GM20000 (cell line): ENCODE measurements around the gene RCC1.

ENCODE experiments used
- DNase-seq: peaks from one replicate; pipeline ENCODE4 v3.0.0; 2012; ENCODE audit warnings: low spot score
- CTCF ChIP-seq: IDR thresholded peaks from 2 replicates; pipeline ENCODE4 v1.5.1; 2012; ENCODE audit warnings: mild to moderate bottlenecking, control low read depth; ENCODE audit errors: extremely low read depth, missing control alignments

RCC1 gene

GRCh38 chr1:28577052-28577678, 71.3 kb downstream of the RCC1 start:
- TF ChIP-seq CTCF, result no peak
- DNase-seq, result no peak

GRCh38 chr1:28577738-28578536, 72.1 kb downstream of the RCC1 start:
- no peak for TF ChIP-seq CTCF
- DNase-seq, result no peak

DNA sequence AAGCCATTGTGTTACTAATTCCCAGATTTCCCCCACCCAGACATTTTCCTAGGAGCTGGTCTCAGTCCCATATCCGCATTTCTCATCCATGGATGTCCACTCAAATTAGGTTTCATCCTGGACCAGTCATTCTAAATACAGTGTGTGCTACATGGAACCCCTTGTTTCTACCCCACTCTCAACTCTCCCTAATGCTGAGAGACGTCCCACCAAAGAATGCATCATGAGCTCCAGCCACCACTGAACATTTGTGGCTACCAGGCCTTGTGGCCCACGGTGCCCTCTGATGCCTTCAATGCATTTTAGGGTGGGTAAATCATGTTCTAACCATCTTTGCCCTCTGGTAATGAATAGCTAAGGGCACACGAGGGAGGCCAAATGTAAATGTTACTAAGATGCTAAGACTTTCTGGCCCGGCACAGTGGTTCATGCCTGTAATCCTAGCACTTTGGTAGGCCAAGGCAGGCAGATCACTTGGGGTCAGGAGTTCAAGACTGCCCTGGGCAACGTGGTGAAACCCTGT, 72.9 kb downstream of the RCC1 start:
- TF ChIP-seq CTCF, result no peak
- DNase-seq, result no peak

DNA sequence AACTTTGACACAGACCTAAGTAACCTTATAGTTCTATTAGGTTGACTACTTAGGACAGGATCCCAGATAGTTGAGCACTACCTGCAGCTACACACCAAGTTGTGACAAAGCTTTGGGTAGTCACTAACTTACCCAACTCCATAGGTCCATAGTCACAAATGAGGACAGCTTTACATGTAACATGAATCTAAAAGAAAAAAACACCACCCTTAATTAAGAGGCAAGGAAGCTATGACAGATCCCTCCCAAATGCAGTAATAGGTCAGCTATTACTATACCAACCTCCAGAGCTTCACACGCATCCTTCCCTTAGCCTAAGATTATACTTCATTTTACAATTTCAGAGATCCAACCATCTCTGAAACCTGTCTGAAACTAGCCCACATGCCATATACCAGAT, 73.6 kb downstream of the RCC1 start:
- no peak for DNase-seq

GRCh38 chr1:28580722-28581530, 75.1 kb downstream of the RCC1 start:
- TF ChIP-seq CTCF, result peak; percentile 19
- DNase-seq, result peak; percentile 58

More for the DNA sequence above, 73.6 kb downstream of the RCC1 start:
- no peak for TF ChIP-seq CTCF

DNA sequence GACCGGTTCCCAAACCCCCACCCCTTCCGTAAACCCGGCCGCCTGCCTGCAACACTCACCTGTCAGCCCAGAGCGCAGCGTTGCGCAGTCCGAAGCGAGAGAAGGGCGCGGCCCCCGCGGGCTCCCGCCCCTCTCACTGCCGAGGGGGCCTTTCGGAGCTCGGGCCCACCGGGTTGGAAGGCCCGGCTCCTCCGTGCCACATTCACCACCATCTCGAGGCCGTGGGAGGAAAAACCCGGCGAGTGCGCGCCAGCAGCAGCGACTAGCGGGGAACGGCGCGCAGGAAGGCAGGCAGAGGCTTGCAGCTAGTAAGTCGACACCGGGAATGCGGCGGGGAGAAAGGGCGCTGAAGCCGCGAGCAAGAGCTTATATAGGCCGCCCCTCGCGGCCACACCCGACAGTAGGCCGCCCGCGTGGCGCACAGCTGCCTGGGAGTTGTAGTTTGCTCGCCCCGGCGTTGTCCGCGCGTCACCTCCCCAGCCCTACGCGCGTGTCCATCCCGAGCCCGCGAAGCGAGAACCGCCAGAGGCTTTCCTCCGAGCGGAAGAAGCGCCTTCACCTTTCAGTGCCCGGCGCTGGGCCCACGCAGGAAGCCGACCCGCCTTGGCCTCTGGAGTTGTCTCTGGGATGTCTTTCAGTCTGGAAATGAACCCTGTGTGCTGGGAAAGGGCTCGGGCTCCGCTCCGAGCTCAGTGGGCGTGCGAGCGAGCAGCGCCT, 75.8 kb downstream of the RCC1 start:
- peak; percentile 93 for DNase-seq
- TF ChIP-seq CTCF, result no peak
